T-helper 1 cell treated with Interleukin-12 subunit alpha and Interleukin-12 subunit beta and Interleukin-4 antibody, amounts not matched to agents 30 μg/mL and 1 μg/mL, for 36 hours (primary cell): Measurements from ENCODE around the gene RNF215.

Experiments used
- H3K27ac Mint-ChIP-seq: one replicate; pipeline ENCODE4 v1.8.0; 2021; ENCODE audit warnings: mild to moderate bottlenecking, mixed read lengths
- H3K27me3 Mint-ChIP-seq: one replicate; pipeline ENCODE4 v1.8.0; 2021; ENCODE audit warnings: low read depth, mixed read lengths
- H3K36me3 Mint-ChIP-seq: one replicate; pipeline ENCODE4 v1.8.0; 2021; ENCODE audit warnings: low read depth, mixed read lengths
- H3K4me1 Mint-ChIP-seq: one replicate; pipeline ENCODE4 v1.8.0; 2021; ENCODE audit warnings: low read depth, mixed read lengths
- H3K4me3 Mint-ChIP-seq: one replicate; pipeline ENCODE4 v1.8.0; 2021; ENCODE audit warnings: mild to moderate bottlenecking, moderate library complexity, mixed read lengths
- H3K9me3 Mint-ChIP-seq: one replicate; pipeline ENCODE4 v1.8.0; 2021; ENCODE audit warnings: mixed read lengths

The RNF215 gene

GRCh38 chr22:30386960-30387827 lies at the start of gene RNF215:
RNF215 (minus strand) TSS chr22:30387411; CDS start chr22:30387313, 98 bp downstream.
- H3K4me1 Mint-ChIP-seq = peaks cover 18% of the 10 kb centered on the region
- peak within 1 kb of the TSS; percentile 39 for H3K27ac Mint-ChIP-seq
- H3K9me3 Mint-ChIP-seq = no peaks in the 10 kb centered on the region
- H3K27me3 Mint-ChIP-seq = no peaks in the 10 kb centered on the region
- H3K4me3 Mint-ChIP-seq = peak within 1 kb of the TSS; percentile 83
- H3K36me3 Mint-ChIP-seq = no peaks in the 10 kb centered on the region

- peaks cover 14% of the 10 kb centered on the region for H3K27me3 Mint-ChIP-seq
- peak overlapping the region; percentile 90 for H3K27ac Mint-ChIP-seq
- peaks cover 20% of the 10 kb centered on the region for H3K4me1 Mint-ChIP-seq
- peaks cover 14% of the 10 kb centered on the region for H3K9me3 Mint-ChIP-seq
- H3K36me3 Mint-ChIP-seq = peaks cover 15% of the 10 kb centered on the region
- H3K4me3 Mint-ChIP-seq = peak overlapping the region; percentile 63
Observed at GRCh38 chr22:30436196-30436595, 49.0 kb upstream of the RNF215 start.

- peak overlapping the region; percentile 90 for H3K27ac Mint-ChIP-seq
- peaks cover 14% of the 10 kb centered on the region for H3K9me3 Mint-ChIP-seq
Observed at GRCh38 chr22:30435674-30436126, 48.5 kb upstream of the RNF215 start.

GRCh38 chr22:30434843-30435242 lies 47.6 kb upstream of the RNF215 start:
- Mint-ChIP-seq H3K4me3 (no peak overlapping the region), H3K9me3 (peaks cover 14% of the 10 kb centered on the region), H3K27me3 (peaks cover 4% of the 10 kb centered on the region), H3K4me1 (peaks cover 14% of the 10 kb centered on the region), H3K36me3 (peaks cover 18% of the 10 kb centered on the region), H3K27ac (peak overlapping the region; percentile 90)

More at GRCh38 chr22:30435674-30436126, 48.5 kb upstream of the RNF215 start:
- Mint-ChIP-seq H3K4me3 (peak overlapping the region; percentile 63), H3K27me3 (peaks cover 10% of the 10 kb centered on the region), H3K36me3 (peaks cover 15% of the 10 kb centered on the region), H3K4me1 (peaks cover 16% of the 10 kb centered on the region)

GRCh38 chr22:30433773-30434172 lies 46.6 kb upstream of the RNF215 start:
- no peak overlapping the region for H3K4me3 Mint-ChIP-seq
- peaks cover 14% of the 10 kb centered on the region for H3K4me1 Mint-ChIP-seq
- peaks cover 18% of the 10 kb centered on the region for H3K36me3 Mint-ChIP-seq
- H3K9me3 Mint-ChIP-seq = peaks cover 14% of the 10 kb centered on the region
- H3K27me3 Mint-ChIP-seq = peaks cover 4% of the 10 kb centered on the region
- H3K27ac Mint-ChIP-seq = no peak overlapping the region

- H3K36me3 Mint-ChIP-seq = peaks cover 18% of the 10 kb centered on the region
- H3K27ac Mint-ChIP-seq = no peak overlapping the region
- peaks cover 14% of the 10 kb centered on the region for H3K9me3 Mint-ChIP-seq
- H3K27me3 Mint-ChIP-seq = peaks cover 2% of the 10 kb centered on the region
- H3K4me1 Mint-ChIP-seq = peaks cover 14% of the 10 kb centered on the region
- H3K4me3 Mint-ChIP-seq = no peak overlapping the region
Observed at GRCh38 chr22:30433227-30433626, 46.0 kb upstream of the RNF215 start.

GRCh38 chr22:30432520-30432919 lies 45.3 kb upstream of the RNF215 start:
- peaks cover 14% of the 10 kb centered on the region for H3K9me3 Mint-ChIP-seq
- no peak overlapping the region for H3K4me3 Mint-ChIP-seq
- peaks cover 14% of the 10 kb centered on the region for H3K4me1 Mint-ChIP-seq
- peaks cover 20% of the 10 kb centered on the region for H3K36me3 Mint-ChIP-seq
- H3K27me3 Mint-ChIP-seq = no peaks in the 10 kb centered on the region
- H3K27ac Mint-ChIP-seq = no peak overlapping the region

GRCh38 chr22:30432096-30432495 lies 44.9 kb upstream of the RNF215 start:
- peaks cover 13% of the 10 kb centered on the region for H3K9me3 Mint-ChIP-seq
- peaks cover 20% of the 10 kb centered on the region for H3K36me3 Mint-ChIP-seq
- no peaks in the 10 kb centered on the region for H3K27me3 Mint-ChIP-seq
- peaks cover 16% of the 10 kb centered on the region for H3K4me1 Mint-ChIP-seq
- no peak overlapping the region for H3K27ac Mint-ChIP-seq
- H3K4me3 Mint-ChIP-seq = no peak overlapping the region

GRCh38 chr22:30430933-30431332 lies 43.7 kb upstream of the RNF215 start:
- Mint-ChIP-seq H3K27ac (no peak overlapping the region), H3K4me1 (peaks cover 27% of the 10 kb centered on the region), H3K36me3 (peaks cover 22% of the 10 kb centered on the region)

GRCh38 chr22:30429887-30430286 lies 42.7 kb upstream of the RNF215 start:
- Mint-ChIP-seq H3K27ac (no peak overlapping the region), H3K27me3 (no peaks in the 10 kb centered on the region), H3K9me3 (no peaks in the 10 kb centered on the region), H3K4me1 (peaks cover 24% of the 10 kb centered on the region), H3K36me3 (peaks cover 13% of the 10 kb centered on the region), H3K4me3 (no peak overlapping the region)

More at GRCh38 chr22:30430933-30431332, 43.7 kb upstream of the RNF215 start:
- H3K9me3 Mint-ChIP-seq = peaks cover 8% of the 10 kb centered on the region
- H3K27me3 Mint-ChIP-seq = no peaks in the 10 kb centered on the region
- no peak overlapping the region for H3K4me3 Mint-ChIP-seq

GRCh38 chr22:30427871-30428270 lies 40.7 kb upstream of the RNF215 start:
- H3K9me3 Mint-ChIP-seq = no peaks in the 10 kb centered on the region
- no peaks in the 10 kb centered on the region for H3K27me3 Mint-ChIP-seq
- H3K4me1 Mint-ChIP-seq = peaks cover 26% of the 10 kb centered on the region
- no peak overlapping the region for H3K4me3 Mint-ChIP-seq
- H3K27ac Mint-ChIP-seq = no peak overlapping the region
- peaks cover 8% of the 10 kb centered on the region for H3K36me3 Mint-ChIP-seq

- Mint-ChIP-seq H3K27me3 (no peaks in the 10 kb centered on the region), H3K4me1 (peaks cover 38% of the 10 kb centered on the region), H3K36me3 (peaks cover 17% of the 10 kb centered on the region), H3K9me3 (no peaks in the 10 kb centered on the region), H3K4me3 (peak overlapping the region; percentile 90), H3K27ac (peak overlapping the region; percentile 92)
Observed at GRCh38 chr22:30426388-30427353, 39.5 kb upstream of the RNF215 start.

- Mint-ChIP-seq H3K27me3 (no peaks in the 10 kb centered on the region), H3K4me3 (peak within 1 kb of the TSS; percentile 94), H3K9me3 (no peaks in the 10 kb centered on the region), H3K36me3 (peaks cover 21% of the 10 kb centered on the region), H3K27ac (peak within 1 kb of the TSS; percentile 95), H3K4me1 (peaks cover 44% of the 10 kb centered on the region)
Observed at GRCh38 chr22:30425616-30426387, 38.6 kb upstream of the RNF215 start, which contains the start of gene MTFP1. MTFP1 (plus strand) TSS chr22:30425768; CDS start chr22:30425880, 112 bp downstream.

GRCh38 chr22:30425327-30425615 lies 38.1 kb upstream of the RNF215 start:
- Mint-ChIP-seq H3K9me3 (no peaks in the 10 kb centered on the region), H3K27ac (peak overlapping the region; percentile 92), H3K4me3 (peak overlapping the region; percentile 90), H3K27me3 (no peaks in the 10 kb centered on the region), H3K36me3 (peaks cover 24% of the 10 kb centered on the region), H3K4me1 (peaks cover 49% of the 10 kb centered on the region)
